Measurements from ENCODE around the gene FHIT. TPM values are rescaled to one million over a fixed set of nuclear protein-coding genes. Genes with fewer than 3 reads are reported as not detected.
"Not testable (repeated sequence)": the region's sequence is repeated elsewhere in the genome, so short reads cannot be mapped to it uniquely, and the experiment has no call there.

Gene FHIT
- total RNA-seq, 2 experiments from 2014 or later, result 6.5 to 9.0 TPM

GRCh38 chr3:61035573-61035972, 215.7 kb downstream of the FHIT start:
- H3K4me1 Mint-ChIP-seq, result no peaks in the 10 kb centered on the region
- CTCF ChIA-PET, result no interaction called here
- no peaks in the 10 kb centered on the region for H3K9me3 Mint-ChIP-seq (ENCODE audit: low read depth)
- no peaks in the 10 kb centered on the region for H3K27me3 Mint-ChIP-seq
- ATAC-seq (no peak), DNase-seq (no peak)
- H3K36me3 Mint-ChIP-seq, result no peaks in the 10 kb centered on the region
- H3K27ac Mint-ChIP-seq, result no peak overlapping the region
- no peak overlapping the region for H3K4me3 Mint-ChIP-seq

GRCh38 chr3:61032991-61033390, 218.3 kb downstream of the FHIT start:
- CTCF ChIA-PET, result no interaction called here
- no peaks in the 10 kb centered on the region for H3K4me1 Mint-ChIP-seq
- H3K4me3 Mint-ChIP-seq, result no peak overlapping the region
- H3K9me3 Mint-ChIP-seq (ENCODE audit: low read depth), result no peaks in the 10 kb centered on the region
- H3K27me3 Mint-ChIP-seq, result no peaks in the 10 kb centered on the region
- ATAC-seq (no peak), DNase-seq (no peak)
- no peak overlapping the region for H3K27ac Mint-ChIP-seq
- H3K36me3 Mint-ChIP-seq, result no peaks in the 10 kb centered on the region

- Mint-ChIP-seq H3K9me3 (ENCODE audit: low read depth) (peaks cover 3% of the 10 kb centered on the region), H3K4me1 (no peaks in the 10 kb centered on the region), H3K4me3 (no peak overlapping the region), H3K27ac (no peak overlapping the region), H3K27me3 (no peaks in the 10 kb centered on the region), H3K36me3 (no peaks in the 10 kb centered on the region)
- no peak for ATAC-seq
- no peak for DNase-seq
- CTCF ChIA-PET, result no interaction called here
Observed at GRCh38 chr3:61031503-61031902, 219.7 kb downstream of the FHIT start.

GRCh38 chr3:61030469-61031035, 220.7 kb downstream of the FHIT start:
- CTCF ChIA-PET, result no interaction called here
- Mint-ChIP-seq H3K4me1 (no peaks in the 10 kb centered on the region), H3K4me3 (no peak overlapping the region)

DNA sequence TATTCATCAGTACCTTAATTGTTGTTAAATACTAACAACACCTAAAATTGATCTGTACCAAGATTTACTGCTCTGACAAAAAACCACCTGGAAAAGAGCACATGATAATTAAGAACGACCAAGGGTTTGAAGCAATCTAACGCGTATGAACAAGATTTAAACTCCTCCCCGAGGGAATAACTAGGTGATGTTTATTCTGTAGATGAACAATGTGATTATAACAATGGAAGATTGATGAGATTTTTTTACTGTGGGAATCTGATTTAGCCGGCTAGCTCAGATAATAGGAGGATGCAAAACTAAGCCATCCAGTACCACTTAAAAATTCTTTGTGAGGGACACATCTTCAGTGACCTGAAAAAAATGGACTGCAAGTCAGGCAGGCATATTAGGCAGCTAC, 222.1 kb downstream of the FHIT start:
- DNase-seq (no peak), ATAC-seq (no peak)
- Mint-ChIP-seq H3K4me3 (no peak overlapping the region), H3K9me3 (ENCODE audit: low read depth) (peaks cover 3% of the 10 kb centered on the region), H3K4me1 (no peaks in the 10 kb centered on the region), H3K27ac (no peak overlapping the region), H3K27me3 (no peaks in the 10 kb centered on the region), H3K36me3 (no peaks in the 10 kb centered on the region)
- CTCF ChIA-PET, result no interaction called here

More at GRCh38 chr3:61030469-61031035, 220.7 kb downstream of the FHIT start:
- Mint-ChIP-seq H3K27me3 (no peaks in the 10 kb centered on the region), H3K27ac (no peak overlapping the region), H3K36me3 (no peaks in the 10 kb centered on the region), H3K9me3 (ENCODE audit: low read depth) (peaks cover 3% of the 10 kb centered on the region)
- ATAC-seq (no peak), DNase-seq (no peak)

- ATAC-seq (no peak), DNase-seq (no peak)
- Mint-ChIP-seq H3K4me3 (no peak overlapping the region), H3K27me3 (no peaks in the 10 kb centered on the region), H3K36me3 (peaks cover 2% of the 10 kb centered on the region), H3K4me1 (no peaks in the 10 kb centered on the region), H3K9me3 (ENCODE audit: low read depth) (peaks cover 11% of the 10 kb centered on the region), H3K27ac (no peak overlapping the region)
- CTCF ChIA-PET, result no interaction called here
Observed at GRCh38 chr3:61018807-61019206, 232.4 kb downstream of the FHIT start.

GRCh38 chr3:61017028-61017427, 234.2 kb downstream of the FHIT start:
- H3K4me1 Mint-ChIP-seq; DNase-seq; H3K27me3 Mint-ChIP-seq; H3K36me3 Mint-ChIP-seq; H3K4me3 Mint-ChIP-seq; H3K27ac Mint-ChIP-seq; CTCF ChIA-PET; H3K9me3 Mint-ChIP-seq (ENCODE audit: low read depth); ATAC-seq: not testable (repeated sequence)

GRCh38 chr3:61015859-61016258, 235.4 kb downstream of the FHIT start:
- Mint-ChIP-seq H3K27ac (no peak overlapping the region), H3K9me3 (ENCODE audit: low read depth) (peaks cover 2% of the 10 kb centered on the region), H3K4me1 (no peaks in the 10 kb centered on the region), H3K4me3 (no peak overlapping the region), H3K36me3 (peaks cover 2% of the 10 kb centered on the region), H3K27me3 (no peaks in the 10 kb centered on the region)
- CTCF ChIA-PET, result no interaction called here
- DNase-seq, result no peak
- no peak for ATAC-seq

- Mint-ChIP-seq H3K9me3 (ENCODE audit: low read depth) (peaks cover 2% of the 10 kb centered on the region), H3K4me3 (no peak overlapping the region), H3K36me3 (peaks cover 2% of the 10 kb centered on the region), H3K4me1 (no peaks in the 10 kb centered on the region), H3K27ac (no peak overlapping the region), H3K27me3 (no peaks in the 10 kb centered on the region)
- ATAC-seq (no peak), DNase-seq (no peak)
- CTCF ChIA-PET, result no interaction called here
Observed at GRCh38 chr3:61015408-61015807, 235.8 kb downstream of the FHIT start.

DNA sequence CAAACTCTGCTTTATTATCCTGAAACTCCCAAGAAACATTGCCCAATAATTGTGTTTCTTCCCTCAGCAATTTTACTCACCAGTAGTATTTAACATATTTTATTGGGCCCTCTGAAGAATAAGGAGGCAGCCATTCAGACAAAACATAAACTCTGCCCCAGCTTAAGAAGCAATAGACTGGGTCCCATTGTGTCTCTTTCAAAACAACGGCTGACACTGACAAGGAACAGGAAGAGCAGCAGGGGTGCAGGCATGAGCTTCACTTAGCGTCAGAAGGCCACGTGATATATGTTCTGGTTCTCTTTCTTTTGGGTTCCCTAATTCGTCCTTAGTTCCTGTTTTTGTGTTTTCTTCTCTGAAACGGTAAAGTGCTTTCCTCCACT, 242.3 kb downstream of the FHIT start:
- ATAC-seq (no peak), DNase-seq (no peak)
- CTCF ChIA-PET, result no interaction called here
- no peaks in the 10 kb centered on the region for H3K36me3 Mint-ChIP-seq
- H3K4me3 Mint-ChIP-seq, result no peak overlapping the region
- H3K9me3 Mint-ChIP-seq (ENCODE audit: low read depth), result no peaks in the 10 kb centered on the region
- H3K27ac Mint-ChIP-seq, result no peak overlapping the region
- no peaks in the 10 kb centered on the region for H3K4me1 Mint-ChIP-seq
- H3K27me3 Mint-ChIP-seq, result no peaks in the 10 kb centered on the region

DNA sequence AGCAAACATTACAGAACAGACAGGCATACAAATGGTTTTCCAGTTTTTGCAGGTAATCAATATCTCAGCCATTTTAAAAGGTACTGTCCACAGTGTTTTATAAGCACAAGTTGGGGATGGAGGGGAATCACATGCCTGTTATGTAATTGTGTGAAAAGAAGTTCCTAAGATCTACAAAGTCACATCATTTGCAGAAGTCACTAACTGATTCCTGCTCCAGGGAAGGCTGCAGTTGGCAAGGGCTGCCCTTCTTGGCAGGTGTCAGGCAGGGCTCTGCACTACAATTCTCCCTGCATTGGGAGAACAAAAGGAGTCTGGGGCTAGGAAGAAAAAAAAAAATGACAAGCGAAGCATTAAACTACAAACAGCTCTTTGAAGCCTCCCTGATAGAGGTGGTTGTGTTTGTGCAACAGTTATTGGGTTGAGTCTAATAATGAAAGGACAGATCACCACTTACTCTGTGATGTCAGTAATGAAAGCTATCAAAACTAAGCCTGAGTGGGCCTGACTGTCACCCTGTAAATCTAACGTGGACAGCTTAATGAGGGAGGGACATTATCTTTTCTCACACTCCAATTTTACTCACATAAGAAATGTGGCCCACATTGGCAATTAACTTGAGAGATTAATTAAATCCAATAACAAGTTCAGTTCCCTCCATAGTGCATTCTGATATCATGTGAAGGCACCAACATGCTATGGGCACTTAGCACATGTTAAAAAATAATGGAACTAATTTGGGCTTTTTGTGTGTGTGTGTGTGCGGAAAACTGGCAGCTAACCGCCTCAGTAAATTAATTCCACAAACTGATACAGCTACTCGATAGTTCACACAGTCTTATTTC, 242.9 kb downstream of the FHIT start:
- Mint-ChIP-seq H3K27me3 (no peaks in the 10 kb centered on the region), H3K9me3 (ENCODE audit: low read depth) (no peaks in the 10 kb centered on the region), H3K27ac (no peak overlapping the region), H3K36me3 (no peaks in the 10 kb centered on the region), H3K4me3 (no peak overlapping the region), H3K4me1 (no peaks in the 10 kb centered on the region)
- CTCF ChIA-PET, result no interaction called here
- ATAC-seq (no peak), DNase-seq (no peak)

GRCh38 chr3:61005591-61005990, 245.7 kb downstream of the FHIT start:
- Mint-ChIP-seq H3K4me3 (no peak overlapping the region), H3K4me1 (no peaks in the 10 kb centered on the region), H3K36me3 (no peaks in the 10 kb centered on the region), H3K27ac (no peak overlapping the region), H3K27me3 (no peaks in the 10 kb centered on the region), H3K9me3 (ENCODE audit: low read depth) (no peaks in the 10 kb centered on the region)
- ATAC-seq, result no peak
- DNase-seq, result no peak
- CTCF ChIA-PET, result no interaction called here

DNA sequence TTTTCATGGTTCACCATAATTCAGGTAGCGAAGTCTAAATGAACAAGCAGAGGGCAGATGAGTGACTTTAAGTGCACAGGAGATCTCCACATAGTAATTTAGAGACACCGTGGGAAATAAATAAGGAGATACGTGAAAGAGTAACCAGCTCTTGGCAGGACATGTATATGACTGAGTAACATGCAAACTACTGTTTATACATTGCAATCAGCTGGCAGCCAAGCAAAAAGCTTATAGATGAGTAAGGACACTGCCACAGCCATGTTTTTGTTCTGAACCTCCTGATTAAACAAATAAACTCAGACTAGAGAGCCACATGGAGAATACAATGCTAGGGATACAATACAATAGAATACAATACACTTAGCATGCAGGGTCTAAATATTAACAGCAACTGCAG, 252.4 kb downstream of the FHIT start:
- no peaks in the 10 kb centered on the region for H3K36me3 Mint-ChIP-seq
- no peak overlapping the region for H3K27ac Mint-ChIP-seq
- no peaks in the 10 kb centered on the region for H3K27me3 Mint-ChIP-seq
- H3K4me3 Mint-ChIP-seq, result no peak overlapping the region
- H3K4me1 Mint-ChIP-seq, result no peaks in the 10 kb centered on the region
- no peaks in the 10 kb centered on the region for H3K9me3 Mint-ChIP-seq (ENCODE audit: low read depth)
- no peak for ATAC-seq
- no peak for DNase-seq
- CTCF ChIA-PET, result no interaction called here

DNA sequence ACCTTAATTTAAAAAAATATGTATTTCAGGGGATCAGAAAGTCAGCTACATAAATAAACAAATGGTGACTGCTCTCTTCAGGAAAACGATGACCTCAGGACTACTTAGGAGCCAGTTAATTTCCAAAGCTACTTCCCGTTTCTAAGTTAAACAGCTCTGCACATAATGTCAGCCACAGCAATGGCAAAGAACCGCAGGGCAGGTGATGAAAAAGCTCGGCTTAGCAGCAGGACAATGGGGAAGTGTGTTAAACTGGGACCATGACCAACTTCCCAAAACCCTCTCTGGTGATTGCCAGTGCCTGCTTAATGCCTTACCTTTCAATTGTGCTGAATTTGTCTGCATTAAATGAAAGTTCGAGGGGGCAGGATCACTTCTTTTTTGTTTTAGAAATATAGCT, 258.9 kb downstream of the FHIT start:
- no peak for DNase-seq
- Mint-ChIP-seq H3K27me3 (no peaks in the 10 kb centered on the region), H3K9me3 (ENCODE audit: low read depth) (peaks cover 4% of the 10 kb centered on the region), H3K4me1 (no peaks in the 10 kb centered on the region), H3K27ac (no peak overlapping the region), H3K36me3 (no peaks in the 10 kb centered on the region), H3K4me3 (no peak overlapping the region)
- ATAC-seq, result no peak
- CTCF ChIA-PET, result no interaction called here

- ATAC-seq (no peak), DNase-seq (no peak)
- Mint-ChIP-seq H3K9me3 (ENCODE audit: low read depth) (peaks cover 8% of the 10 kb centered on the region), H3K4me1 (no peaks in the 10 kb centered on the region), H3K4me3 (no peak overlapping the region), H3K27me3 (no peaks in the 10 kb centered on the region), H3K36me3 (no peaks in the 10 kb centered on the region), H3K27ac (no peak overlapping the region)
- CTCF ChIA-PET, result no interaction called here
Observed at GRCh38 chr3:60990442-60990730, 260.9 kb downstream of the FHIT start.
